ENCODE data around the gene CLTRN.

Gene CLTRN

GRCh38 chrX:15601932-15602331, 62.7 kb downstream of the CLTRN start:
- H3K4me1 ChIP-seq (ENCODE audit: control insufficient read depth, low read length): no peaks in the 10 kb centered on the region
- H3K27me3 ChIP-seq (ENCODE audit: control insufficient read depth, low read length): no peaks in the 10 kb centered on the region
- H3K9me3 ChIP-seq (ENCODE audit: control insufficient read depth, insufficient read depth, low read length): no peaks in the 10 kb centered on the region
- no peaks in the 10 kb centered on the region for H3K36me3 ChIP-seq (ENCODE audit: control insufficient read depth, low read length)
- H3K27ac ChIP-seq (ENCODE audit: low read depth, low read length): no peak overlapping the region
- H3F3A ChIP-seq (ENCODE audit: control insufficient read depth, insufficient read depth): no peaks in the 10 kb centered on the region
- no peaks in the 10 kb centered on the region for H3K79me2 ChIP-seq (ENCODE audit: control insufficient read depth, low read length)
- H3K9me2 ChIP-seq (replicated peaks; ENCODE audit: control insufficient read depth, low read length): no peaks in the 10 kb centered on the region
- no peak overlapping the region for H3K4me2 ChIP-seq (ENCODE audit: low read length)
- H3K4me3 ChIP-seq (ENCODE audit: low read length): no peak overlapping the region
- H4K20me1 ChIP-seq (ENCODE audit: control insufficient read depth, insufficient read depth, low read depth, low read length): no peaks in the 10 kb centered on the region
- TF ChIP-seq EZH2phosphoT487 (IDR thresholded peaks at IDR 0.05; ENCODE audit: borderline replicate concordance, low read length): no peak
- TF ChIP-seq CTCF (IDR thresholded peaks at IDR 0.05; ENCODE audit: low read depth, low read length, poor library complexity, severe bottlenecking): no peak

GRCh38 chrX:15600745-15601144, 63.9 kb downstream of the CLTRN start, which contains the start of gene ACE2:
TSS of gene ACE2 (minus strand) at chrX:15600960. CDS start at chrX:15600911, 49 bp downstream.
- Histone ChIP-seq H3K27ac (ENCODE audit: low read depth, low read length) (no peak within 1 kb of the TSS), H3K36me3 (ENCODE audit: control insufficient read depth, low read length) (no peaks in the 10 kb centered on the region), H3K9me3 (ENCODE audit: control insufficient read depth, insufficient read depth, low read length) (no peaks in the 10 kb centered on the region), H3K79me2 (ENCODE audit: control insufficient read depth, low read length) (no peaks in the 10 kb centered on the region), H3K4me3 (ENCODE audit: low read length) (no peak within 1 kb of the TSS), H3K27me3 (ENCODE audit: control insufficient read depth, low read length) (no peaks in the 10 kb centered on the region), H3K9me2 (replicated peaks; ENCODE audit: control insufficient read depth, low read length) (no peaks in the 10 kb centered on the region), H4K20me1 (ENCODE audit: control insufficient read depth, insufficient read depth, low read depth, low read length) (no peaks in the 10 kb centered on the region), H3K4me1 (ENCODE audit: control insufficient read depth, low read length) (no peaks in the 10 kb centered on the region), H3F3A (ENCODE audit: control insufficient read depth, insufficient read depth) (no peaks in the 10 kb centered on the region), H3K4me2 (ENCODE audit: low read length) (no peak within 1 kb of the TSS)
- TF ChIP-seq CTCF (IDR thresholded peaks at IDR 0.05; ENCODE audit: low read depth, low read length, poor library complexity, severe bottlenecking) (no peak), EZH2phosphoT487 (IDR thresholded peaks at IDR 0.05; ENCODE audit: borderline replicate concordance, low read length) (no peak)

GRCh38 chrX:15600049-15600448, 64.6 kb downstream of the CLTRN start:
- no peak overlapping the region for H3K27ac ChIP-seq (ENCODE audit: low read depth, low read length)

More at GRCh38 chrX:15600049-15600448, 64.6 kb downstream of the CLTRN start:
- Histone ChIP-seq H3K79me2 (ENCODE audit: control insufficient read depth, low read length) (no peaks in the 10 kb centered on the region), H4K20me1 (ENCODE audit: control insufficient read depth, insufficient read depth, low read depth, low read length) (no peaks in the 10 kb centered on the region), H3F3A (ENCODE audit: control insufficient read depth, insufficient read depth) (no peaks in the 10 kb centered on the region), H3K4me2 (ENCODE audit: low read length) (no peak overlapping the region), H3K9me2 (replicated peaks; ENCODE audit: control insufficient read depth, low read length) (no peaks in the 10 kb centered on the region), H3K4me1 (ENCODE audit: control insufficient read depth, low read length) (no peaks in the 10 kb centered on the region), H3K36me3 (ENCODE audit: control insufficient read depth, low read length) (no peaks in the 10 kb centered on the region), H3K9me3 (ENCODE audit: control insufficient read depth, insufficient read depth, low read length) (no peaks in the 10 kb centered on the region), H3K27me3 (ENCODE audit: control insufficient read depth, low read length) (no peaks in the 10 kb centered on the region), H3K4me3 (ENCODE audit: low read length) (no peak overlapping the region)
- TF ChIP-seq CTCF (IDR thresholded peaks at IDR 0.05; ENCODE audit: low read depth, low read length, poor library complexity, severe bottlenecking): no peak
- no peak for TF ChIP-seq EZH2phosphoT487 (IDR thresholded peaks at IDR 0.05; ENCODE audit: borderline replicate concordance, low read length)
